ENCODE measurements around the gene EPS8L2. TPM values are rescaled to one million over a fixed set of nuclear protein-coding genes. Genes with fewer than 3 reads are reported as not detected.
A peak's percentile ranks its signal among the peaks of the same experiment; 100 is the strongest.
"Not testable (repeated sequence)": the region's sequence is repeated elsewhere in the genome, so short reads cannot be mapped to it uniquely, and the experiment has no call there.

Gene EPS8L2
- total RNA-seq, 1 donor from 2014 or later = 76.7 TPM

DNA sequence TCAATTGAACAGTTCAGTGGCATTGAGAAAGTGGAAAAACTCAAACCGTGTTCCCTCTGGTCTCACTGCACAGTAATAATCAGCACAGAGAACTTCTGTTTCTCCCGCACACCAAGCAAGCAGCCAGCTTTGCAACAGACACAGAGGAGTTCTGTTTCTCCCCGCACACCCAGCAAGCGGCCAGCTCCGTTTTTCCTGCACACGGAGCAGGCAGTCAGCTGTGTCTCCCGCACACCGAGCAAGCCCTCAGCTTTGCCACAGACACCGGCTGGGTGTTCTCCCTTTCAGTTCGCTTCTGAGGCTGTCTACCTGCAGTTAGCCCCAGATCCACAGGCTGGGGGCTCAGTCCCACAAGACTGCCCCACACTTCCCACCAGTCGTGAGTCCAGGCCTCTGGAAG, 31.3 kb downstream of the EPS8L2 start:
- TF ChIP-seq, protein P1, sequence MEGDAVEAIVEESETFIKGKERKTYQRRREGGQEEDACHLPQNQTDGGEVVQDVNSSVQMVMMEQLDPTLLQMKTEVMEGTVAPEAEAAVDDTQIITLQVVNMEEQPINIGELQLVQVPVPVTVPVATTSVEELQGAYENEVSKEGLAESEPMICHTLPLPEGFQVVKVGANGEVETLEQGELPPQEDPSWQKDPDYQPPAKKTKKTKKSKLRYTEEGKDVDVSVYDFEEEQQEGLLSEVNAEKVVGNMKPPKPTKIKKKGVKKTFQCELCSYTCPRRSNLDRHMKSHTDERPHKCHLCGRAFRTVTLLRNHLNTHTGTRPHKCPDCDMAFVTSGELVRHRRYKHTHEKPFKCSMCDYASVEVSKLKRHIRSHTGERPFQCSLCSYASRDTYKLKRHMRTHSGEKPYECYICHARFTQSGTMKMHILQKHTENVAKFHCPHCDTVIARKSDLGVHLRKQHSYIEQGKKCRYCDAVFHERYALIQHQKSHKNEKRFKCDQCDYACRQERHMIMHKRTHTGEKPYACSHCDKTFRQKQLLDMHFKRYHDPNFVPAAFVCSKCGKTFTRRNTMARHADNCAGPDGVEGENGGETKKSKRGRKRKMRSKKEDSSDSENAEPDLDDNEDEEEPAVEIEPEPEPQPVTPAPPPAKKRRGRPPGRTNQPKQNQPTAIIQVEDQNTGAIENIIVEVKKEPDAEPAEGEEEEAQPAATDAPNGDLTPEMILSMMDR (IDR thresholded peaks at IDR 0.05) = no peak
- Histone ChIP-seq H3K4me1 (no peaks in the 10 kb centered on the region), H3K9me3 (no peaks in the 10 kb centered on the region), H3K27me3 (no peaks in the 10 kb centered on the region), H3K4me3 (no peak overlapping the region), H3K36me3 (no peaks in the 10 kb centered on the region), H3K27ac (no peak overlapping the region)
- no peak for DNase-seq (ENCODE audit: low spot score in 2 of 2)
- intact Hi-C loops (cut with DNase I) = no loop called here

DNA sequence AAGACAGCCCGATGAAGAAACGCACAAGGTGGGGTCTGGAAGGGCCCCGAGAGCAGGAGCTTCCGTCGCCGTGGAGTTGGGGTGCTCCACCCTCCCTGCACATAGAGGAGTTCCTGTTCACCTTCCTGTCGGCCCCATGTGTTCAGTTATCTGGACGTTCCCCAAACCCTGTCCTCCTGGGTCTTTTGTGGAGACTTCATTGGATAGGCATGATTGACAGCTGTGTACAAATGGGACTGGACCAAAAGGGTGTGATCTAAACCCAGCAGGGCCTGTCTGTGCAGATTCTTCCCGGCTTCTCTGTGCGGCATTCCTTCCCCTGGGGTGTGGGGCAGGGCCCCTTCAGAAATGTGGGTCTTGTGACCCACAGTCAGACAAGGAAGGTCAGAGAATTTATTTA, 31.9 kb downstream of the EPS8L2 start:
- H3K9me3 ChIP-seq; intact Hi-C loops (cut with DNase I): not testable (repeated sequence)

DNA sequence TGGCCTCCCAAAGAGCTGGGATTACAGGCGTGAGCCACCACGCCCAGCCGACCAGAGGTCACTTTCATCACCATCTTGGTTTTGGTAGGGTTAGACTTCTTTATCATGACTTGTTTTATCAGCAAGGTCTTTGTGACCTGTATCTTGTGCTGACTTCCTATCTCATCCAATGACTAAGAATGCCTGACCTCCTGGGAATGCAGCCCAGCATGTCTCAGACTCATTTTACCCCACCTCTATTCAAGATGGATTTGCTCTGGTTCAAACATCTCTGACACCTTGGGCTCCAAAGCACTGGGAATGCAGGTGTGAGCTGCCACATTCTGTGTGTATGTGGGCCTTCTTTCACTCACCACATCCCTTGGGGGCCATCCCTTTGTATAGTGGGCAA, 36.1 kb downstream of the EPS8L2 start:
- Histone ChIP-seq H3K27me3 (no peaks in the 10 kb centered on the region), H3K4me3 (no peak overlapping the region), H3K27ac (no peak overlapping the region), H3K4me1 (peaks cover 0 to 7% of the 10 kb centered on the region in 2 donors), H3K36me3 (no peaks in the 10 kb centered on the region), H3K9me3 (no peaks in the 10 kb centered on the region)
- TF ChIP-seq, protein P1 (IDR thresholded peaks at IDR 0.05) = no peak
- no peak for DNase-seq (ENCODE audit: low spot score in 2 of 2)
- intact Hi-C loops (cut with DNase I) = no loop called here

More for the DNA sequence above, 31.9 kb downstream of the EPS8L2 start:
- not testable (repeated sequence) for H3K27ac ChIP-seq; H3K27me3 ChIP-seq; DNase-seq (ENCODE audit: low spot score in 2 of 2); H3K4me1 ChIP-seq; H3K4me3 ChIP-seq; H3K36me3 ChIP-seq

DNA sequence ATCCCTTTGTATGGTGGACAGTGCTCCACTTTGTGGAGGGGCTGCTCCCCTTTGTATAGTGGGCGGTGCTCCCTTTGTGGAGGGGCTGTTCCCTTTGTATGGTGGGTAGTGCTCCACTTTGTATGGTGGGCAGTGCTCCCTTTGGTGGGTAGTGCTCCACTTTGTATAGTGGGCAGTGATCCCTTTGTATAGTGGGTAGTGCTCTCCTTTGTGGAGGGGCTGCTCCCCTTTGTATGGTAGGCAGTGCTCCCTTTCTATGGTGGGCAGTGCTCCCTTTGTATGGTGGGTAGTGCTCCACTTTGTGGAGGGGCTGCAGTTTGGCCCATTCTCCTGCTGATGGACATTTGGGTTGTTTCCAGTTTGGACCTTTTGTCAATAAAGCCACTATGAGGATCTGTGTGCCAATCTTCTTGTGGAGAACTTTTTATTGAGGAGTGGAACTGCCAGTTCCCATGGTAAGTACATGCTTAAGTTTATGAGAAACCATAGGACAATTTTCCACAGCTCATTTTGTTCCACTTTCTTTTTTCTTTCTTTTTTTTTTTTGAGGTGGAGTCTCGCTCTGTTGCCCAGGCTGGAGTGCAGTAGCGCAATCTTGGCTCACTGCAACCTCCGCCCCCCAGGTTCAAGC, 36.7 kb downstream of the EPS8L2 start:
- H3K27me3 ChIP-seq = no peaks in the 10 kb centered on the region
- intact Hi-C loops (cut with DNase I) = no loop called here
- H3K9me3 ChIP-seq = no peaks in the 10 kb centered on the region
- TF ChIP-seq, protein P1 (IDR thresholded peaks at IDR 0.05) = no peak
- no peak overlapping the region for H3K4me3 ChIP-seq
- DNase-seq (ENCODE audit: low spot score in 2 of 2) = no peak
- H3K36me3 ChIP-seq = no peaks in the 10 kb centered on the region
- peaks cover 0 to 7% of the 10 kb centered on the region in 2 donors for H3K4me1 ChIP-seq
- H3K27ac ChIP-seq = no peak overlapping the region

DNA sequence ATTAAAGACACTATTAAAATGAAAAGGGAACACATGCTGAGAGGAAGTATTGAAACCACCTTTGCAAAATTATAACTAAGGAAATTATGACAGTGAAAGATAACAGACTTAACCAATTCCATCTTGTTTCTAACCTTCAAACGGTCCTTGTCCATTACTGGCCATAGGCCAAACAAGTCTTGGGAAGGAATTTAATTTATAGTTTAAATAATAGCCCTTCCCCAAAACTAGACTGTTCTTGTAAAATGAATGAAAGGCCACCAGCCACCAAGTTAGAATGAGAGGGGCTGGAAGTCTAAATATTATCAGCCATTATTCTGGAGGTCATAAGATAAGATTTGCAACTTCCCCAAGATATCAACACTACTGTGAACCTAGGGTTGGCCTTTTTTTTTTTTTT, 39.4 kb downstream of the EPS8L2 start:
- no peak for DNase-seq (ENCODE audit: low spot score in 2 of 2)
- Histone ChIP-seq H3K27me3 (no peaks in the 10 kb centered on the region), H3K36me3 (no peaks in the 10 kb centered on the region), H3K4me1 (peaks cover 0 to 18% of the 10 kb centered on the region in 2 donors), H3K27ac (no peak overlapping the region), H3K9me3 (no peaks in the 10 kb centered on the region), H3K4me3 (no peak overlapping the region)
- intact Hi-C loops (cut with DNase I) = loop anchor here (5.0 kb wide), 1 partner anchor 52 kb away; the partner anchor contains the start of gene SLC25A22
- TF ChIP-seq, protein P1 (IDR thresholded peaks at IDR 0.05) = no peak

DNA sequence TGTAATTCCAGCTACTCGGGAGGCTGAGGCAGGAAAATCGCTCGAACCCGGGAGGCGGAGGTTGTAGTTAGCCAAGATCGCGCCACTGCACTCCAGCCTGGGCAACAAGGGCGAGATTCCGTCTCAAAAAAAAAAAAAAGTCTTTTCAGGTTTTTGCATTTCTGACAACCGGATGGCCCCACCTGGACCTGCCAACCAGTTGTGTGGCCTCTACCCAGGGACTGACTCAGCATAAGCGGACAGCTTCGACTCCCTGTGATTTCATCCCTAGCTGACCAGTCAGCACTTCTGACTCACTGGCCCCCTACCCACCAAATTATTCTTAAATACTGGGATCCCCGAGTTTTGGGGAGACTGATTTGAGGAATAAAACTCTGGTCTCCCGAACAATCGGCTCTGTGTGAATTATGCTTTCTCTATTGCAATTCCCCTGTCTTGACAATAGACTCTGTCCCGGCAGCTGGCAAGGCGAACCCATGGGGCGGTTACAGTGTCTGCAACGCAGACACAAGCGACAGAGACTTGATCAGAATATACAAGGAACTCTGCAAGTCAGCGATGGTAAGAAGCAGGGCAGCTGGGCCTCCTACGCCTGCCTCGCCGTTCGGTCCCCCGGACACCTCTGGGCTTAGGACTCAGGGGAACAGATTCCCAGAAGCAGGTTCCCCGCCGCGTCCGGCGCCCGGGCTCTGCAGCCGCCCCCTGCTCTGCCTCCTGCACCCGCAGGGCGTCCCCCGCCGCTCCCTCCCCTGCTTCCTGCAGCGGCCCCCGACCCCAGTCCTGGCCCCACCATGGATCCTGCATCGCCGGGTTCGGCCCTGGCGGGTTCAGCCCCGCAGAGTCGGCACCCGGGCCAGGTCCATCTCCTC, 40.5 kb downstream of the EPS8L2 start:
- no peak for DNase-seq (ENCODE audit: low spot score in 2 of 2)
- intact Hi-C loops (cut with DNase I) = loop anchor here (1.0 to 5.0 kb wide), 4 partner anchors 18 to 178 kb away; partner anchors contain the start of genes GATD1 and SLC25A22
- peak overlapping the region; percentile 94 to 97 for H3K27ac ChIP-seq

More for the DNA sequence above, 40.5 kb downstream of the EPS8L2 start:
- H3K36me3 ChIP-seq = no peaks in the 10 kb centered on the region
- peak overlapping the region; percentile 98 to 99 for H3K4me3 ChIP-seq
- peaks cover 0 to 18% of the 10 kb centered on the region in 2 donors for H3K4me1 ChIP-seq
- no peaks in the 10 kb centered on the region for H3K9me3 ChIP-seq
- no peaks in the 10 kb centered on the region for H3K27me3 ChIP-seq
- TF ChIP-seq, protein P1 (IDR thresholded peaks at IDR 0.05) = no peak

Data from ascending aorta (tissue), 2 donors.